HepG2 (cell line): Measurements from ENCODE around the gene SIRT7. TPM values are rescaled to one million over a fixed set of nuclear protein-coding genes. Genes with fewer than 3 reads are reported as not detected.

Source experiments
- EEA1 ChIP-seq: sonication (generic); formaldehyde crosslinking; IDR thresholded peaks from 2 replicates; pipeline ENCODE4 v1.5.1; 2020; ENCODE audit warnings: mild to moderate bottlenecking, missing genetic modification reagents, borderline replicate concordance
- ETV6 ChIP-seq: sonication (generic); formaldehyde crosslinking; conservative IDR thresholded peaks from 2 replicates; pipeline ENCODE4 v1.4.0; 2020; ENCODE audit warnings: missing genetic modification reagents
- HES4 ChIP-seq: sonication (generic); formaldehyde crosslinking; IDR thresholded peaks from 2 replicates; pipeline ENCODE4 v1.9.0; 2021; ENCODE audit warnings: mild to moderate bottlenecking, missing genetic modification reagents, borderline replicate concordance
- SP5 ChIP-seq: IDR thresholded peaks from 2 replicates; pipeline ENCODE4 v1.6.1; 2016; ENCODE audit warnings: low read depth, borderline replicate concordance
- ZFX ChIP-seq: sonication (generic); formaldehyde crosslinking; IDR thresholded peaks from 2 replicates; pipeline ENCODE4 v1.4.0; 2020; ENCODE audit warnings: mild to moderate bottlenecking, low read depth, missing genetic modification reagents, moderate library complexity
- ZNF138 ChIP-seq: sonication (generic); formaldehyde crosslinking; IDR thresholded peaks from 2 replicates; pipeline ENCODE4 v1.5.0; 2020; ENCODE audit warnings: mild to moderate bottlenecking, low read depth, missing genetic modification reagents
- ZNF567 ChIP-seq: sonication (generic); formaldehyde crosslinking; IDR thresholded peaks from 2 replicates; pipeline ENCODE4 v1.8.1; 2023; ENCODE audit warnings: mild to moderate bottlenecking, missing genetic modification reagents, borderline replicate concordance
- ZNF605 ChIP-seq: sonication (generic); formaldehyde crosslinking; IDR thresholded peaks from 2 replicates; pipeline ENCODE4 v1.8.0; 2022; ENCODE audit warnings: mild to moderate bottlenecking, missing genetic modification reagents
- ZNF672 ChIP-seq: sonication (generic); formaldehyde crosslinking; IDR thresholded peaks from 2 replicates; pipeline ENCODE4 v1.8.1; 2022; ENCODE audit warnings: missing genetic modification reagents
- polyA plus RNA-seq, 8 experiments: library from polyadenylated mRNA; depleted of rRNA in 3 of 8; stranded (reverse) in 7 of 8; unstranded in 1 of 8; fragments of >200 nt; fragmentation: Illumina TruSeq in 4 of 8; extraction: Trizol in 4 of 8; gene quantifications; 2 replicates each; pipeline versions ENCODE4 v1.2.1 to v1.2.3, GENCODE V29; 2011 to 2016; ENCODE audit warnings: low read depth in 4 of 8, missing spikeins in 1 of 8, mixed read lengths in 1 of 8; ENCODE audit not compliant: insufficient read depth in 1 of 8
- total RNA-seq, 5 experiments: library from RNA; depleted of rRNA; stranded (reverse); fragments of >200 nt; fragmentation: Illumina TruSeq; extraction: Trizol; gene quantifications; 2 replicates each; pipeline ENCODE4 v1.2.3, GENCODE V29; 2016; ENCODE audit warnings: low read depth in 1 of 5
- TF ChIP-seq, protein P1 (sequence below): sonication (generic); formaldehyde crosslinking; IDR thresholded peaks from 2 replicates; pipeline ENCODE4 v1.4.0; 2020; ENCODE audit warnings: missing genetic modification reagents
- TF ChIP-seq, protein P2 (sequence below), 2 experiments: fragments of 450-650 bp in 1 of 2; sonication (generic) in 1 of 2; formaldehyde crosslinking in 1 of 2; IDR thresholded peaks; 2 replicates each; pipeline versions ENCODE4 v1.6.1 to v1.8.0; 2016 to 2022; ENCODE audit warnings: antibody characterized with exemption in 1 of 2, mild to moderate bottlenecking in 1 of 2, missing genetic modification reagents in 1 of 2
- TF ChIP-seq, protein P3 (sequence below): sonication (generic); formaldehyde crosslinking; IDR thresholded peaks from 2 replicates; pipeline ENCODE4 v1.8.0; 2022; ENCODE audit warnings: mild to moderate bottlenecking, missing genetic modification reagents
- TF ChIP-seq, protein P4 (sequence below): sonication (generic); formaldehyde crosslinking; IDR thresholded peaks from 2 replicates; pipeline ENCODE4 v1.8.0; 2022; ENCODE audit warnings: missing genetic modification reagents, mild to moderate bottlenecking, moderate library complexity, borderline replicate concordance

SIRT7 gene
- total and polyA plus RNA-seq, 2 of the 13 experiments (the other 11 are each of a cell fraction or from before 2014, with no cell fraction given), result 8.3 to 24.8 TPM

DNA sequence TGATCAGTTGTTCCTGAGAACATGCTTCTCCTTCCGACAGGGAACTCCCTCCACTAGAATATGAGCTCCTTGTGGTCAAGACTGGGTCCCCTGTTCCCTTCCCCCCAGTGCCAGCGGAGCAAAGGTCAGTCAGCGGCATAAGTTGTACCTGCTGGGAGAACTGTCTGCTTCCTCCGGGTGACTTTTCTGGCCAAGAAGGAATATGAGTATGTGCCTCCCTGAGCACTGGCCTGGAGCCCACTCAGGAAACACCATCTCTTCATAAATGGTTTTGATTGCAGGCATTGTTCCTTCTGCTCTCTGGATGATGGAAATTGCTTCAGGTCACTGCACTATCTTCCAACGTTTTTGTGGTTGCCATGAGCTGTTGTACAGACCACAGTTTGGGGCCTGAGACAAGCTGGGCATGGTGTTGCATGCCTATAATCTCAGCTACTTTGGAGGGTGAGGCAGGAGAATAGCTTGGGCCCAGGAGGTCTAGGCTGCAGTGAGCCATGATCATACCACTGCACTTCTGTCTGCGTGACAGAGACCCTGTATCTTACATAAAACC, 54.8 kb downstream of the SIRT7 start (continued):
- TF ChIP-seq, protein P1, sequence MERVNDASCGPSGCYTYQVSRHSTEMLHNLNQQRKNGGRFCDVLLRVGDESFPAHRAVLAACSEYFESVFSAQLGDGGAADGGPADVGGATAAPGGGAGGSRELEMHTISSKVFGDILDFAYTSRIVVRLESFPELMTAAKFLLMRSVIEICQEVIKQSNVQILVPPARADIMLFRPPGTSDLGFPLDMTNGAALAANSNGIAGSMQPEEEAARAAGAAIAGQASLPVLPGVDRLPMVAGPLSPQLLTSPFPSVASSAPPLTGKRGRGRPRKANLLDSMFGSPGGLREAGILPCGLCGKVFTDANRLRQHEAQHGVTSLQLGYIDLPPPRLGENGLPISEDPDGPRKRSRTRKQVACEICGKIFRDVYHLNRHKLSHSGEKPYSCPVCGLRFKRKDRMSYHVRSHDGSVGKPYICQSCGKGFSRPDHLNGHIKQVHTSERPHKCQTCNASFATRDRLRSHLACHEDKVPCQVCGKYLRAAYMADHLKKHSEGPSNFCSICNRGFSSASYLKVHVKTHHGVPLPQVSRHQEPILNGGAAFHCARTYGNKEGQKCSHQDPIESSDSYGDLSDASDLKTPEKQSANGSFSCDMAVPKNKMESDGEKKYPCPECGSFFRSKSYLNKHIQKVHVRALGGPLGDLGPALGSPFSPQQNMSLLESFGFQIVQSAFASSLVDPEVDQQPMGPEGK (CRISPR knock-in tag), result no peak
- TF ChIP-seq ZNF567, result 0 out of 2 replicates have a peak, but pooled peaks have one; percentile 35
- TF ChIP-seq, protein P2, sequence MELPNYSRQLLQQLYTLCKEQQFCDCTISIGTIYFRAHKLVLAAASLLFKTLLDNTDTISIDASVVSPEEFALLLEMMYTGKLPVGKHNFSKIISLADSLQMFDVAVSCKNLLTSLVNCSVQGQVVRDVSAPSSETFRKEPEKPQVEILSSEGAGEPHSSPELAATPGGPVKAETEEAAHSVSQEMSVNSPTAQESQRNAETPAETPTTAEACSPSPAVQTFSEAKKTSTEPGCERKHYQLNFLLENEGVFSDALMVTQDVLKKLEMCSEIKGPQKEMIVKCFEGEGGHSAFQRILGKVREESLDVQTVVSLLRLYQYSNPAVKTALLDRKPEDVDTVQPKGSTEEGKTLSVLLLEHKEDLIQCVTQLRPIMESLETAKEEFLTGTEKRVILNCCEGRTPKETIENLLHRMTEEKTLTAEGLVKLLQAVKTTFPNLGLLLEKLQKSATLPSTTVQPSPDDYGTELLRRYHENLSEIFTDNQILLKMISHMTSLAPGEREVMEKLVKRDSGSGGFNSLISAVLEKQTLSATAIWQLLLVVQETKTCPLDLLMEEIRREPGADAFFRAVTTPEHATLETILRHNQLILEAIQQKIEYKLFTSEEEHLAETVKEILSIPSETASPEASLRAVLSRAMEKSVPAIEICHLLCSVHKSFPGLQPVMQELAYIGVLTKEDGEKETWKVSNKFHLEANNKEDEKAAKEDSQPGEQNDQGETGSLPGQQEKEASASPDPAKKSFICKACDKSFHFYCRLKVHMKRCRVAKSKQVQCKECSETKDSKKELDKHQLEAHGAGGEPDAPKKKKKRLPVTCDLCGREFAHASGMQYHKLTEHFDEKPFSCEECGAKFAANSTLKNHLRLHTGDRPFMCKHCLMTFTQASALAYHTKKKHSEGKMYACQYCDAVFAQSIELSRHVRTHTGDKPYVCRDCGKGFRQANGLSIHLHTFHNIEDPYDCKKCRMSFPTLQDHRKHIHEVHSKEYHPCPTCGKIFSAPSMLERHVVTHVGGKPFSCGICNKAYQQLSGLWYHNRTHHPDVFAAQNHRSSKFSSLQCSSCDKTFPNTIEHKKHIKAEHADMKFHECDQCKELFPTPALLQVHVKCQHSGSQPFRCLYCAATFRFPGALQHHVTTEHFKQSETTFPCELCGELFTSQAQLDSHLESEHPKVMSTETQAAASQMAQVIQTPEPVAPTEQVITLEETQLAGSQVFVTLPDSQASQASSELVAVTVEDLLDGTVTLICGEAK (IDR thresholded peaks at IDR 0.05), result no peak
- TF ChIP-seq, protein P2 (CRISPR knock-in tag; IDR thresholded peaks at IDR 0.05), result no peak
- no peak for TF ChIP-seq ZNF138 (CRISPR knock-in tag)
- TF ChIP-seq, protein P3, sequence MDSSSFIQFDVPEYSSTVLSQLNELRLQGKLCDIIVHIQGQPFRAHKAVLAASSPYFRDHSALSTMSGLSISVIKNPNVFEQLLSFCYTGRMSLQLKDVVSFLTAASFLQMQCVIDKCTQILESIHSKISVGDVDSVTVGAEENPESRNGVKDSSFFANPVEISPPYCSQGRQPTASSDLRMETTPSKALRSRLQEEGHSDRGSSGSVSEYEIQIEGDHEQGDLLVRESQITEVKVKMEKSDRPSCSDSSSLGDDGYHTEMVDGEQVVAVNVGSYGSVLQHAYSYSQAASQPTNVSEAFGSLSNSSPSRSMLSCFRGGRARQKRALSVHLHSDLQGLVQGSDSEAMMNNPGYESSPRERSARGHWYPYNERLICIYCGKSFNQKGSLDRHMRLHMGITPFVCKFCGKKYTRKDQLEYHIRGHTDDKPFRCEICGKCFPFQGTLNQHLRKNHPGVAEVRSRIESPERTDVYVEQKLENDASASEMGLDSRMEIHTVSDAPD (CRISPR knock-in tag), result no peak
- TF ChIP-seq SP5 (CRISPR knock-in tag), result no peak
- peak; percentile 39; the same call in 1 of the 2 replicates for TF ChIP-seq ZNF605 (CRISPR knock-in tag)
- no peak for TF ChIP-seq ETV6 (CRISPR knock-in tag)
- TF ChIP-seq ZFX, result no peak; the same call in 1 of the 2 replicates
- TF ChIP-seq EEA1, result no peak
- TF ChIP-seq, protein P4, sequence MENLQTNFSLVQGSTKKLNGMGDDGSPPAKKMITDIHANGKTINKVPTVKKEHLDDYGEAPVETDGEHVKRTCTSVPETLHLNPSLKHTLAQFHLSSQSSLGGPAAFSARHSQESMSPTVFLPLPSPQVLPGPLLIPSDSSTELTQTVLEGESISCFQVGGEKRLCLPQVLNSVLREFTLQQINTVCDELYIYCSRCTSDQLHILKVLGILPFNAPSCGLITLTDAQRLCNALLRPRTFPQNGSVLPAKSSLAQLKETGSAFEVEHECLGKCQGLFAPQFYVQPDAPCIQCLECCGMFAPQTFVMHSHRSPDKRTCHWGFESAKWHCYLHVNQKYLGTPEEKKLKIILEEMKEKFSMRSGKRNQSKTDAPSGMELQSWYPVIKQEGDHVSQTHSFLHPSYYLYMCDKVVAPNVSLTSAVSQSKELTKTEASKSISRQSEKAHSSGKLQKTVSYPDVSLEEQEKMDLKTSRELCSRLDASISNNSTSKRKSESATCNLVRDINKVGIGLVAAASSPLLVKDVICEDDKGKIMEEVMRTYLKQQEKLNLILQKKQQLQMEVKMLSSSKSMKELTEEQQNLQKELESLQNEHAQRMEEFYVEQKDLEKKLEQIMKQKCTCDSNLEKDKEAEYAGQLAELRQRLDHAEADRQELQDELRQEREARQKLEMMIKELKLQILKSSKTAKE, result no peak
- TF ChIP-seq ZNF672 (CRISPR knock-in tag), result no peak
- 0 out of 2 replicates have a peak, but pooled peaks have one; percentile 36 for TF ChIP-seq HES4
